OCI-LY3 (cell line): ENCODE measurements around the gene NQO2.
"Not testable (repeated sequence)": the region's sequence is repeated elsewhere in the genome, so short reads cannot be mapped to it uniquely, and the experiment has no call there.

ENCODE experiments used
- EZH2phosphoT487 ChIP-seq: fragments of 200-600 bp; shearing (Covaris generic); IDR thresholded peaks from 2 replicates; pipeline ENCODE4 v1.6.1; 2018; ENCODE audit warnings: antibody characterized with exemption, mixed run types, low read depth
- TF ChIP-seq, protein P1 (sequence below): fragments of 200-600, 300-600 bp; sonication (generic); IDR thresholded peaks from 2 replicates; pipeline ENCODE4 v1.5.1; 2014; ENCODE audit warnings: antibody characterized with exemption, low read length, low read depth

DNA sequence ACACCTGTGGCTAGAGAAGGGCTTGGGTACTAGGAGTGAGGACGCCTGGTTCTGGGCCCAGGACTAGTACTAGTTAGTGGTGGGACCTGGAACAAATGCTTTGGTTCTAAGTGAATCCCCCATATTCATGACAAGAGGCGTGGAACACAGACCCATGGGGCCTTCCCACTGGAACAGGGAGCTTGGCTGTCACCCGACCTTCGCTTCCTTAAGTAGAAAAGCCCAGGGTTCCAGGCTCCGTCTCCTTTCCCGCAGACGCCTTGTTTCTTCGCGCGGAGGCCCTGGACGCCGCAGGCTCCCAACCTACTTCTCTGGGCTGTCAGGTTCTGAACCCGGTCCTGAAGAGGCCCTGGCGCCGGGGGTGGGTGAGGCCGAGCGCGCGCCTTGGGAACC lies 63.6 kb downstream of the NQO2 start:
- TF ChIP-seq, protein P1, sequence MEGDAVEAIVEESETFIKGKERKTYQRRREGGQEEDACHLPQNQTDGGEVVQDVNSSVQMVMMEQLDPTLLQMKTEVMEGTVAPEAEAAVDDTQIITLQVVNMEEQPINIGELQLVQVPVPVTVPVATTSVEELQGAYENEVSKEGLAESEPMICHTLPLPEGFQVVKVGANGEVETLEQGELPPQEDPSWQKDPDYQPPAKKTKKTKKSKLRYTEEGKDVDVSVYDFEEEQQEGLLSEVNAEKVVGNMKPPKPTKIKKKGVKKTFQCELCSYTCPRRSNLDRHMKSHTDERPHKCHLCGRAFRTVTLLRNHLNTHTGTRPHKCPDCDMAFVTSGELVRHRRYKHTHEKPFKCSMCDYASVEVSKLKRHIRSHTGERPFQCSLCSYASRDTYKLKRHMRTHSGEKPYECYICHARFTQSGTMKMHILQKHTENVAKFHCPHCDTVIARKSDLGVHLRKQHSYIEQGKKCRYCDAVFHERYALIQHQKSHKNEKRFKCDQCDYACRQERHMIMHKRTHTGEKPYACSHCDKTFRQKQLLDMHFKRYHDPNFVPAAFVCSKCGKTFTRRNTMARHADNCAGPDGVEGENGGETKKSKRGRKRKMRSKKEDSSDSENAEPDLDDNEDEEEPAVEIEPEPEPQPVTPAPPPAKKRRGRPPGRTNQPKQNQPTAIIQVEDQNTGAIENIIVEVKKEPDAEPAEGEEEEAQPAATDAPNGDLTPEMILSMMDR, result not testable (repeated sequence)
- not testable (repeated sequence) for TF ChIP-seq EZH2phosphoT487
